ENCODE data around the gene CCDC201. TPM values are rescaled to one million over a fixed set of nuclear protein-coding genes. Genes with fewer than 3 reads are reported as not detected.

CCDC201 gene
- total and polyA plus RNA-seq, 2 of the 8 experiments (the other 6 are each of a cell fraction or from before 2014, with no cell fraction given): not detected

GRCh38 chr7:45873035-45873354, at the start of gene CCDC201 (continued):
- no peak for TF ChIP-seq RAD21 (IDR thresholded peaks at IDR 0.05 in 1 of 2, conservative IDR thresholded peaks at IDR 0.05 in 1 of 2; ENCODE audit: low read depth in 2 of 2, low read length in 2 of 2)
- no peak for TF ChIP-seq E2F6 (IDR thresholded peaks at IDR 0.05)

Measured in H1 (cell line).